Breast epithelium (tissue), 3 donors: ENCODE data around the gene ITGB6.

Experiments used
- POLR2A ChIP-seq: fragments of 450-650 bp; IDR thresholded peaks from one replicate; pipeline ENCODE4 v1.6.1; 2016; ENCODE audit warnings: antibody characterized with exemption, mild to moderate bottlenecking, moderate library complexity
- TF ChIP-seq, protein P1 (sequence below), 3 donors: fragments of 450-650 bp; IDR thresholded peaks; one replicate each; pipeline ENCODE4 v1.5.1; 2016 to 2017; ENCODE audit warnings: antibody characterized with exemption in 3 of 3, mild to moderate bottlenecking in 3 of 3, moderate library complexity in 3 of 3

DNA sequence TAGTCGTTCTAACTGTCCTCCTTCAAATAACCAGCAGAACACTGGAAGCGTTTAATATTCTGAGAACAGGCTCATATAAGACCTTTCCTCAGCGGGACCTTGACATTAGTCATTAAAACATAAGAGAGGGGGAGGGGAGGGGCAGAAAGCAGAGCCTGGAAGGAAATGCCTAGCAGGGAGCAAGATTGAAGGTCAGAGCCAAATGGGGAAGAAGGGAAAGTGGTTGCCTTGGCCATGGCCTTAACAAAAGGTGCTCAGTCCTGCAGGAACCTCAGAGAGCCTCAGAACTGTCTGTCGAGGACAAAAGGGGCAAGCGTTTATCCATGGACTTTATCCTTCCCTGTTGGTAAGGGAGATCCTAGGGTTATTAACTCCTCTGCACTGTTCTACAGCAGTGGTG is 136.8 kb downstream of the ITGB6 start:
- TF ChIP-seq, protein P1, sequence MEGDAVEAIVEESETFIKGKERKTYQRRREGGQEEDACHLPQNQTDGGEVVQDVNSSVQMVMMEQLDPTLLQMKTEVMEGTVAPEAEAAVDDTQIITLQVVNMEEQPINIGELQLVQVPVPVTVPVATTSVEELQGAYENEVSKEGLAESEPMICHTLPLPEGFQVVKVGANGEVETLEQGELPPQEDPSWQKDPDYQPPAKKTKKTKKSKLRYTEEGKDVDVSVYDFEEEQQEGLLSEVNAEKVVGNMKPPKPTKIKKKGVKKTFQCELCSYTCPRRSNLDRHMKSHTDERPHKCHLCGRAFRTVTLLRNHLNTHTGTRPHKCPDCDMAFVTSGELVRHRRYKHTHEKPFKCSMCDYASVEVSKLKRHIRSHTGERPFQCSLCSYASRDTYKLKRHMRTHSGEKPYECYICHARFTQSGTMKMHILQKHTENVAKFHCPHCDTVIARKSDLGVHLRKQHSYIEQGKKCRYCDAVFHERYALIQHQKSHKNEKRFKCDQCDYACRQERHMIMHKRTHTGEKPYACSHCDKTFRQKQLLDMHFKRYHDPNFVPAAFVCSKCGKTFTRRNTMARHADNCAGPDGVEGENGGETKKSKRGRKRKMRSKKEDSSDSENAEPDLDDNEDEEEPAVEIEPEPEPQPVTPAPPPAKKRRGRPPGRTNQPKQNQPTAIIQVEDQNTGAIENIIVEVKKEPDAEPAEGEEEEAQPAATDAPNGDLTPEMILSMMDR (IDR thresholded peaks at IDR 0.05): no peak
- no peak for TF ChIP-seq POLR2A
